HL-60 (cell line): ENCODE results near the gene EHF.

Experiments
- CTCF ChIP-seq: IDR thresholded peaks from one replicate; pipeline ENCODE4 v1.5.1; 2011; ENCODE audit warnings: low read length, control low read depth, inconsistent platforms; ENCODE audit not compliant: insufficient read depth
- POLR2AphosphoS5 ChIP-seq: IDR thresholded peaks from 2 replicates; pipeline ENCODE4 v1.6.1; 2012; ENCODE audit warnings: low read depth
- SPI1 ChIP-seq: IDR thresholded peaks from 2 replicates; pipeline ENCODE4 v1.6.1; 2012; ENCODE audit warnings: low read depth, mild to moderate bottlenecking, borderline replicate concordance
- TF ChIP-seq, protein P1 (sequence below): IDR thresholded peaks from 2 replicates; pipeline ENCODE4 v1.6.1; 2012; ENCODE audit warnings: low read depth; ENCODE audit not compliant: insufficient replicate concordance

DNA sequence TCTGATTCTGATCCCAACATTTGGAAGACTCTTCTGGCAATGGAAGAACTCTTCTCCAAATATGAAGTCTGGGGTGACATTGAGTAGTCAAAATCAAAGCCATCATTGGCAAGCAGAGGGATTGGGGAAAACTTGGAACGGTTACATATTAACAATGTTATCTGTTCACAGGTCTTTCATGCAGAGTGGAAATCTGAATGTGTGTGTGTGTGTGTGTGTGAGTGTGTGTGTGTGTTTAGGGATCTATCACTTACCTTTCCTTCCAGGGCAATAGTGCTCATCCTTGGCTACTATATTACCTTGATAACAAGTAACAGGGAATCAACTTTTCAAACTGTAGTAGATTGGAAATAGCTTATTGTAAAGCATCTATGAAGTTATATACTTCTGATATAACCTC, 55.3 kb downstream of the EHF start:
- no peak for TF ChIP-seq CTCF
- no peak for TF ChIP-seq POLR2AphosphoS5
- TF ChIP-seq, protein P1, sequence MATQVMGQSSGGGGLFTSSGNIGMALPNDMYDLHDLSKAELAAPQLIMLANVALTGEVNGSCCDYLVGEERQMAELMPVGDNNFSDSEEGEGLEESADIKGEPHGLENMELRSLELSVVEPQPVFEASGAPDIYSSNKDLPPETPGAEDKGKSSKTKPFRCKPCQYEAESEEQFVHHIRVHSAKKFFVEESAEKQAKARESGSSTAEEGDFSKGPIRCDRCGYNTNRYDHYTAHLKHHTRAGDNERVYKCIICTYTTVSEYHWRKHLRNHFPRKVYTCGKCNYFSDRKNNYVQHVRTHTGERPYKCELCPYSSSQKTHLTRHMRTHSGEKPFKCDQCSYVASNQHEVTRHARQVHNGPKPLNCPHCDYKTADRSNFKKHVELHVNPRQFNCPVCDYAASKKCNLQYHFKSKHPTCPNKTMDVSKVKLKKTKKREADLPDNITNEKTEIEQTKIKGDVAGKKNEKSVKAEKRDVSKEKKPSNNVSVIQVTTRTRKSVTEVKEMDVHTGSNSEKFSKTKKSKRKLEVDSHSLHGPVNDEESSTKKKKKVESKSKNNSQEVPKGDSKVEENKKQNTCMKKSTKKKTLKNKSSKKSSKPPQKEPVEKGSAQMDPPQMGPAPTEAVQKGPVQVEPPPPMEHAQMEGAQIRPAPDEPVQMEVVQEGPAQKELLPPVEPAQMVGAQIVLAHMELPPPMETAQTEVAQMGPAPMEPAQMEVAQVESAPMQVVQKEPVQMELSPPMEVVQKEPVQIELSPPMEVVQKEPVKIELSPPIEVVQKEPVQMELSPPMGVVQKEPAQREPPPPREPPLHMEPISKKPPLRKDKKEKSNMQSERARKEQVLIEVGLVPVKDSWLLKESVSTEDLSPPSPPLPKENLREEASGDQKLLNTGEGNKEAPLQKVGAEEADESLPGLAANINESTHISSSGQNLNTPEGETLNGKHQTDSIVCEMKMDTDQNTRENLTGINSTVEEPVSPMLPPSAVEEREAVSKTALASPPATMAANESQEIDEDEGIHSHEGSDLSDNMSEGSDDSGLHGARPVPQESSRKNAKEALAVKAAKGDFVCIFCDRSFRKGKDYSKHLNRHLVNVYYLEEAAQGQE, result no peak
- TF ChIP-seq SPI1, result no peak
